OCI-LY7 (cell line): ENCODE data around the gene C17orf50. TPM values are rescaled to one million over a fixed set of nuclear protein-coding genes. Genes with fewer than 3 reads are reported as not detected.

Experiments
- BruUV-seq: library from RNA; stranded (reverse); fragments of 400-500 nt; replicated peaks from 2 replicates; lab custom pipeline; 2021; lab: Mats Ljungman, UMichigan
- CTCF ChIA-PET: fragments of 300-600 bp; sonication (Branson Sonifier 250); formaldehyde crosslinking; loops from one replicate; lab custom pipeline; 2022; ENCODE audit warnings: antibody characterized with exemption; ENCODE audit not compliant: unreplicated experiment; lab: Charles Lee
- POLR2A ChIA-PET: fragments of 300-600 bp; sonication (Branson Sonifier 250); formaldehyde crosslinking; loops from one replicate; lab custom pipeline; 2022; ENCODE audit warnings: antibody characterized with exemption; lab: Charles Lee
- DNase-seq: peaks from one replicate; pipeline ENCODE4 v3.0.0-alpha.2; 2015; ENCODE audit warnings: low spot score
- H2AFZ ChIP-seq: fragments of 200-600 bp; sonication (generic), shearing (Covaris generic); 2 replicates; pipeline ENCODE4 v1.6.1; 2014; ENCODE audit warnings: mild to moderate bottlenecking, antibody characterized with exemption, low read length, moderate library complexity
- H3K27ac ChIP-seq: fragments of 200-600 bp; sonication (generic); 2 replicates; pipeline ENCODE4 v1.5.1; 2014; ENCODE audit warnings: mixed run types, low read depth, mild to moderate bottlenecking, moderate library complexity, low read length, inconsistent platforms; ENCODE audit not compliant: poor library complexity, severe bottlenecking
- H3K36me3 ChIP-seq: fragments of 200-600 bp; sonication (generic); 2 replicates; pipeline ENCODE4 v1.6.1; 2014; ENCODE audit warnings: mild to moderate bottlenecking, antibody characterized with exemption, low read length, moderate library complexity, mixed read lengths; ENCODE audit not compliant: insufficient read depth
- H3K4me1 ChIP-seq: fragments of 200-600 bp; sonication (generic); 2 replicates; pipeline ENCODE4 v1.5.1; 2014; ENCODE audit warnings: mild to moderate bottlenecking, low read length; ENCODE audit not compliant: insufficient read depth, poor library complexity, severe bottlenecking
- H3K4me2 ChIP-seq: fragments of 200-600 bp; sonication (generic); 2 replicates; pipeline ENCODE4 v1.6.1; 2014; ENCODE audit warnings: mild to moderate bottlenecking, low read length
- H3K4me3 ChIP-seq: fragments of 200-600 bp; sonication (generic); 2 replicates; pipeline ENCODE4 v1.5.1; 2014; ENCODE audit warnings: mild to moderate bottlenecking, low read depth, low read length; ENCODE audit not compliant: poor library complexity, severe bottlenecking
- H3K79me2 ChIP-seq: fragments of 200-600 bp; sonication (generic); 2 replicates; pipeline ENCODE4 v1.6.1; 2016; ENCODE audit warnings: low read depth, mild to moderate bottlenecking, low read length, moderate library complexity, mixed read lengths; ENCODE audit not compliant: insufficient read depth
- H3K9me2 ChIP-seq: fragments of 200-600 bp; sonication (generic); 2 replicates; pipeline ENCODE4 v1.6.1; 2016; ENCODE audit warnings: mild to moderate bottlenecking, low read length, mixed read lengths; ENCODE audit not compliant: insufficient read depth
- H3K9me3 ChIP-seq: fragments of 200-600 bp; sonication (generic); 2 replicates; pipeline ENCODE4 v1.6.1; 2014; ENCODE audit warnings: mild to moderate bottlenecking, mixed run types, low read length, mixed read lengths
- H4K20me1 ChIP-seq: fragments of 200-600 bp; sonication (generic); 2 replicates; pipeline ENCODE4 v1.6.1; 2014; ENCODE audit warnings: mild to moderate bottlenecking, antibody characterized with exemption, low read length, moderate library complexity, mixed read lengths; ENCODE audit not compliant: insufficient read depth
- CTCF ChIP-seq: fragments of 200-600 bp; sonication (generic); conservative IDR thresholded peaks from 2 replicates; pipeline ENCODE4 v1.5.1; 2014; ENCODE audit warnings: mild to moderate bottlenecking, antibody characterized with exemption, low read length, moderate library complexity, mixed read lengths
- EZH2phosphoT487 ChIP-seq: fragments of 200-600 bp; sonication (generic); IDR thresholded peaks from 2 replicates; pipeline ENCODE4 v1.6.1; 2018; ENCODE audit warnings: low read depth, borderline replicate concordance, mild to moderate bottlenecking, mixed run types, antibody characterized with exemption, low read length, moderate library complexity, mixed read lengths
- intact Hi-C: fragments of 100-400 bp; cut with micrococcal nuclease; formaldehyde crosslinking; loops from one replicate; pipeline ENCODE4 v1.10.0; 2022; ENCODE audit not compliant: unreplicated experiment
- total RNA-seq, 2 experiments: library from RNA; depleted of rRNA in 1 of 2; stranded (reverse); fragments of >200 nt in 1 of 2; shearing (Covaris generic) in 1 of 2; gene quantifications; 2 replicates each; pipeline ENCODE4 v1.2.3, GENCODE V29; 2014 to 2022

Gene C17orf50
- total RNA-seq, 2 experiments from 2014 or later = not detected

GRCh38 chr17:35713069-35713728 lies 47.5 kb upstream of the C17orf50 start:
- Histone ChIP-seq H3K9me2 (no peaks in the 10 kb centered on the region), H4K20me1 (0 out of 2 replicates have a peak, but pooled peaks cover 3% of the 10 kb centered on the region), H3K9me3 (no peaks in the 10 kb centered on the region), H3K4me3 (no peak overlapping the region), H3K79me2 (no peaks in the 10 kb centered on the region), H3K36me3 (peaks cover 45% of the 10 kb centered on the region), H3K4me2 (no peak overlapping the region), H2AFZ (no peak overlapping the region), H3K27ac (no peak overlapping the region), H3K4me1 (peaks cover 25% of the 10 kb centered on the region)
- TF ChIP-seq EZH2phosphoT487 = no peak
- no peak for TF ChIP-seq CTCF
- no peak for DNase-seq
- intact Hi-C loops = no loop called here
- CTCF ChIA-PET = no interaction called here
- no TSS peak for BruUV-seq
- POLR2A ChIA-PET = no interaction called here

- intact Hi-C loops = no loop called here
- Histone ChIP-seq H3K27ac (no peak overlapping the region), H4K20me1 (0 out of 2 replicates have a peak, but pooled peaks cover 3% of the 10 kb centered on the region), H3K4me1 (peaks cover 7% of the 10 kb centered on the region), H3K36me3 (peaks cover 50% of the 10 kb centered on the region), H3K4me2 (no peak overlapping the region), H3K79me2 (no peaks in the 10 kb centered on the region), H2AFZ (no peak overlapping the region), H3K9me2 (no peaks in the 10 kb centered on the region), H3K9me3 (no peaks in the 10 kb centered on the region), H3K4me3 (no peak overlapping the region)
- BruUV-seq = no TSS peak
- ChIA-PET CTCF (no interaction called here), POLR2A (no interaction called here)
- TF ChIP-seq EZH2phosphoT487 (no peak), CTCF (no peak)
- DNase-seq = no peak
Measured at GRCh38 chr17:35714988-35715387, 45.7 kb upstream of the C17orf50 start.

GRCh38 chr17:35715416-35715815 lies 45.3 kb upstream of the C17orf50 start:
- CTCF ChIA-PET = no interaction called here
- intact Hi-C loops = no loop called here
- H3K36me3 ChIP-seq = peaks cover 48% of the 10 kb centered on the region

More at GRCh38 chr17:35715416-35715815, 45.3 kb upstream of the C17orf50 start:
- Histone ChIP-seq H3K9me2 (no peaks in the 10 kb centered on the region), H3K4me2 (no peak overlapping the region), H3K9me3 (no peaks in the 10 kb centered on the region), H3K4me3 (no peak overlapping the region), H2AFZ (no peak overlapping the region), H3K79me2 (no peaks in the 10 kb centered on the region), H3K4me1 (peaks cover 5% of the 10 kb centered on the region), H3K27ac (no peak overlapping the region), H4K20me1 (0 out of 2 replicates have a peak, but pooled peaks cover 3% of the 10 kb centered on the region)
- TF ChIP-seq EZH2phosphoT487 (no peak), CTCF (no peak)
- no TSS peak for BruUV-seq
- no peak for DNase-seq
- POLR2A ChIA-PET = no interaction called here
